Ammon's horn (tissue), 1 donor: Measurements from ENCODE around the gene TECPR2.
A peak's percentile ranks its signal among the peaks of the same experiment; 100 is the strongest.

Source experiments
- DNase-seq: peaks from one replicate; pipeline ENCODE4 v3.0.0-alpha.2; 2016; ENCODE audit warnings: low spot score

Gene TECPR2

DNA sequence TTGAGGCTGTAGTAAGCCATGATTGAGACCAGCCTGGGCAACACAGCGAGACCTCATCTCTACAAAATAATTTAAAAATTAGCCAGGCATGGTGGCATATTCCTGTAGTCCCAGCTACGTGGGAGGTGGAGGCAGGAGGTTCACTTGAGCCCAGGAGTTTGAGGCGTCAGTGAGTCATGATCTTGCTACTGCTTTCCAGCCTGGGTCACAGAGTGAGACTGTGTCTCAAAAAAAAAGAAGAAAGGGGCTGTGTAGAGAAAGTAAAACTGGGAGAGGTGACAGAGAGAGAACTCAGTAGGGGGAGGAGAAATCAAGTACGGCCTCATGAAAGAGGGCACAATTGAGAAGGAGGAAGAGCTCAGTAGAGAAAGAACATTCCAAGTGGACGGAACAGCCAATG, 12.4 kb downstream of the TECPR2 start:
- DNase-seq = no peak

DNA sequence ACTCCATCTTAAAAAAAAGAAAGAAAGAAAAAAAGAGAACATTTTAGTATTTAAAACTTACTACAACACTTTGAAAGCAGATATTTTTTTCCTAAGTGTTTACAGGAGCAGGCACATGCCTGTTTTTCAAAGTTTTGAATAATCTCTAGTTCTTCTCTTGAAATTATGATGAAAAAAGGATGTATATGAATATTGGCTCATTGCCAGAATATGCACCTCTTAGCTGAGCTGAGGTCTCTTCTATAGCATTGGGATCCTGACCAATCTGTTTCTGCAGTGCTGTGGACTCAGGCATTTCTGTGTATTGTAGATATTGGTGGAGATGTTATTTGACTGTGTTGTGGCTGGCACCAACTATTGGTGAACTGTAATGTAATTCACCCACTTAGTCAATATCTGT, 15.0 kb downstream of the TECPR2 start:
- no peak for DNase-seq

- DNase-seq = no peak
These were observed 16.1 kb downstream of the TECPR2 start for GRCh38 chr14:102378830-102379229.

GRCh38 chr14:102387086-102387485, 24.3 kb downstream of the TECPR2 start:
- no peak for DNase-seq

- no peak for DNase-seq
These were observed 26.5 kb downstream of the TECPR2 start for GRCh38 chr14:102389246-102389645.

- peak; percentile 45 for DNase-seq
These were observed 27.5 kb downstream of the TECPR2 start for GRCh38 chr14:102390064-102390855.

DNA sequence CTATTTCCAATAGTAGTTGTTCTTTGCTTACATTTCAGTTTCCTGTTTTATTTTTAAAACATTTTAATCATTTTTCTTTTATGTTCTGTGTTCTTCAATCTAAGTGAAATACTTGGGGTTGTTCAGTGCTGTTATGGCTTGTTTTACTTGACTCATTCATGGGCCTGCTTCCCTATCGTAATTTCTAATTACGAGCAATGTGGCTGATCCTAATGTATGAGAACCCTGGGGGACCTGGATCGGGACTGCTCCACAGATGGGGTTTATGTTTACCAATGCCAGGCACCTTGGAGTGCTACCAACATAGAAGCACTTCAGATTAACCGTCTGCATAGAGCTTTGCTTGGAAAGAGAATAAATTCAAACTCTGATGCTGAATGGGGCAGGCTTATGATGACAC, 29.8 kb downstream of the TECPR2 start:
- peak; percentile 54 for DNase-seq

- no peak for DNase-seq
These were observed 32.1 kb downstream of the TECPR2 start for GRCh38 chr14:102394717-102395375.

DNA sequence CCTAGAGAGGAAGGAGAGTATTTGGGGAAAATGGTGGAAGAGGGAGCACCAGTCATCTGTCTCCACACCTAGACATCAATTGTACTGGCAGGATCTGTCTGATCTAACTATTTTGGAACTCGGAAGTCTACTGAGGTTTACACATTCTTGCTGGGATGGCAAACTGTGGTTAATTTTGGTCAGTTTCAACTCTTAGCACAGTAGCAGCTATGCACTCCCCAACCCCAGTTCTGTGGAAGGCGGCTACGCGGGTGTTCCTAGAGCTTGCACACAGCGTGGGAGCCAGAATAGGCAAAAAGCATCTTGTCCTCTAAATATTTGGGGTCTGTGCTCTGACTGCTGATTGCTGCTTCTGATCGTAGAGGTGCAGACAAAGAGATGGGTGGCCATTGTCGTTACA, 33.8 kb downstream of the TECPR2 start:
- no peak for DNase-seq

DNA sequence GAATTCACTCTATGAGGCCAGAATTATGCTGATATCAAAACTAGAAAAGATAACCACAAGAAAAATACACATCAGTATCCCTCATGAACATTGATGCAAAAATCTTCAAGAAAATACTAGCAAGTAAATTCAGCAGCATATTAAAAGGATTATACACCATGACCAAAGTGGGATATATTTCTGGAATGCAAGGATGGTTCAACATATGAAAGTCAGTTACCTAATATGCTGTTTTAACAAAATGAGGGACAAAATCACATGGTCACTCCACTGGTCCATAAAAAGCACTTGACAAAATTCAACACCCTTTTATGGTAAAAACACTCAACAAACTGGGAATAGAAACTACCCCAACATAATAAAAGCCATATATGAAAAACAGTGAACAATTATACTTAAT, 40.3 kb downstream of the TECPR2 start:
- no peak for DNase-seq

DNA sequence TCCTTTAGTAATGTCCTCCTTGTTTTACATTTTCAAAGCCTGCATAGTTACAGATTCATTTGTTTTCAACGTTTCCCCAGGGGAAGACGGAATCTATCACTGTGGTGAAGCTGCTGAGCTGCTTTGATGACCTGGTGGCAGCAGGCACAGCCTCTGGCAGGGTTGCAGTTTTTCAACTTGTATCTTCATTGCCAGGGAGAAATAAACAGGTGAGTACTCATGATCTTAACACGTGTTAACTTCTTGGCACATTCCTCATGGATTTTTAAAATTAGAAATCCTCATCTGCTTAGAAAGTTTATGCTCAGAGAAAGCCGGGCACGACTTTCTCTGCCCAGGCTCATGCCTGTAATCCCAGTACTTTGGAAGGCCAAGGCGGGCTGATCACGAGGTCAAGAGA, 44.5 kb downstream of the TECPR2 start:
- no peak for DNase-seq

- no peak for DNase-seq
These were observed 46.0 kb downstream of the TECPR2 start for GRCh38 chr14:102408724-102409123.

- peak; percentile 94 for DNase-seq
These were observed 52.9 kb downstream of the TECPR2 start for GRCh38 chr14:102415671-102416070.

DNA sequence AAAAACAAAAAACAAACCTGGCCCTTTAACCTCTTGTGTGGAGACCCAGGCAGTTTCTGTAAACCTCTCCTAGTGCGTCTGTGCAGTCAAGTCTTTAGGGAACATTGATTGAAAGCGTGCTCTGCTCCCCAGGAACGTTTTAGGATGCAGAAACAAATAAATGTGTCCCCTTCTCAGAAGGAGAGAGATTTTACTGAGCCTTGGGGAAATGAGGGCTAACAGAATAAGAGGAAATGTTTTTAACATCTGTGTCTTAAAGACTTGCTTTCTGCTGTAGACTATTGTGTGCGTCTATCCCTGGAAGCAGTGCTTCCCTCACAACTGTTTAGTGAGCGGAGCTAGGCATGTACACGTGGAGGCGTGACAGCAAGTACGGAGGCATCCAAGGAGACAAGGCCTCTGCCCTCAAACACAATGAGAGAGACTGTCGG, 54.3 kb downstream of the TECPR2 start:
- no peak for DNase-seq

- DNase-seq = no peak
These were observed 54.9 kb downstream of the TECPR2 start for GRCh38 chr14:102417646-102418045.

DNA sequence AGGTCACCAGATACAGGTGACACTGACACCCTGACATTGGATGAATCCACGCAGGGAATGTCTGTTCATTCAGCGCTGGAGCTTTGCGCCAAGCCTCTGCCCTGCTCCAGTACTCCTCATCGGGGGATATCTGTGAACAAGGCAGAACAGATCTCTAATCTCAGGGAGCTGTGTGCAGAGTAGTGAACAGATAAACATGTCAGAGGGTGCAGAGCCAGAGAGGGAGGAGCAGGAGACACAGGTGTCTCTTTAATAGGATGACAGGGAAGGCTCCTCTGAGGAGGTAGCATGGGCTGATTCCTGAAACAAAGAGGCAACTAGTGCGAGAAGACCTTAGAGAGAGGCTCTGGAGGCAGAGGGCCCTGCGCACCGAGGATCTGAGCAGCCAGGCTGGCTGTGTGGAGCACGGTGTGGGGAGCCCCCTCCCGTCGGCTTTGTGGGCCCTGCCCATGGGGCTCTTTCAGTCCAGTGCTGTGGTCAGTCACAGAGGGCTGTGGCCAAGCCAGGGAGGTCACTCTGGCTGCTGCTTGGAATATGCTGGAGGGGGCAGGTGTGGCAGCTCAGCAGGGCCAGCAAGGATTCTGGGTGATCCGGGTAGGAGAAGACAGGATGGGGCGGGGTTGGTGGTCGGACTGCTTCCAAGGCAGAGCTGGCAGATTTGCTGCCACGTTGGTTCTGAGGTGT, 55.6 kb downstream of the TECPR2 start:
- no peak for DNase-seq

- DNase-seq = no peak
These were observed 56.1 kb downstream of the TECPR2 start for GRCh38 chr14:102418853-102419240.

DNA sequence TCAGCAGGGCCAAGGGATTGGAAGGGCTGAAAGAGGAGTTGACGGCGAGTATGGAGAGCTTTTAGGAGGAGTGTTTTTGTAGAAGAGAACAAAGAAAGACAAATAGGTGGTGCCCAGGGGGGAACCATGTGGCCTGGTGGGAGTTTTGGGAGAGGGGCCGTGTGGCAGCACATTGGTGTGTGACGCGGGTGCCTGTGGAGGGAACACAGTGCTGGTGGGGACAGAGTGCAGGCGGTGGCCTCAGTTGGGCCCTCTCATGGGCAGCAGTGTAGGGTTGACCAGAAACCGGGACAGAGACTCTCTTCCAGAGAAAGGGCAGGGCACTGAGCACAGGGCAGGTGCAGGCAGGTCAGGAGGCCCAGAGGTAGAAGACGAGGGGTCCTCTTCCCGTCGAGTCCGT, 56.5 kb downstream of the TECPR2 start:
- no peak for DNase-seq

GRCh38 chr14:102419716-102420115, 57.0 kb downstream of the TECPR2 start:
- DNase-seq = no peak

DNA sequence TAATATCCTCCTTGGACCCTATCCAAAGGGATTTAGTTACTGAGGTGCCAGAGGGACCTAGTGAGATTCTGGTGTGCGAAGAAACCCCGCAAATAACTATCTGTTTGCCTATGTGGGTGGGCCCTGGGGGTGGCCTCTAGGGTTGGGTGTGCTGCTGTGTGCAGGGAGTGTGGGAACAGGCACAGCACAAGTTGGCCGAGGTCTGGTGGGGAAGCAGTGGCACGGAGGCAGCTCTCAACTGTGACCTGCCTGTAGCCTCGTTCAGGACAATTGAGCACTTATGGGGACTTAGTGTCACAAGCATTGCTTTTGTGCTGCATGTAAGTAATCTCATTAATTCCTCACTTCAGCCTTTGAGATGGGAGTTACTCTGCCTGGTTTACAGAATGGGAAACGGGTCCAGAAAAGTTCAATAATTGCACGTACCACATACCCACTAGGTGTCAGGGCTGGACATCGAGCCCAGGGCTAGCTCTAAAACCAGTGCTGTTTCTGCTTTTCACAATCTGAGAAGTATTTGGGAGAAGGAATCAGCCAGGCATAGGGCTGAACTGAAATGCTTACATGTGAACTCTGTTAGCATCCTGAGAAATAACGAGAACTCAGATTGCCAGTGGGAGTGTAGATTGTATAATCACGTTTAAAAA, 58.8 kb downstream of the TECPR2 start:
- DNase-seq = no peak

GRCh38 chr14:102424520-102424919, 61.8 kb downstream of the TECPR2 start:
- DNase-seq = no peak

DNA sequence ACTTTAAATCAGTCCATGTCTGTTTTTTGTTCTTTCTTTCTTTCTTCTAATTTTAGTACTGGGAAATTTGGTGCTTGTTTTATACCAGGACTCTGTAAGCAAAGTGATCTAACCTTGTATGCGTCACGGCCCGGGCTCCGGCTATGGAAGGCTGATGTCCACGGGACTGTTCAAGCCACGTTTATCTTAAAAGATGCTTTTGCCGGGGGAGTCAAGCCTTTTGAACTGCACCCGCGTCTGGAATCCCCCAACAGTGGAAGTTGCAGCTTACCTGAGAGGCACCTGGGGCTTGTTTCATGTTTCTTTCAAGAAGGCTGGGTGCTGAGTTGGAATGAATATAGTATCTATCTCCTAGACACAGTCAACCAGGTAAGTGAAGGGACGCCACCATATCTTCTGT, 62.2 kb downstream of the TECPR2 start:
- no peak for DNase-seq

GRCh38 chr14:102426796-102427195, 64.1 kb downstream of the TECPR2 start:
- DNase-seq = no peak
